Kasumi-1 (cell line): Measurements from ENCODE around the gene SLC26A11.
"Not testable (repeated sequence)": the region's sequence is repeated elsewhere in the genome, so short reads cannot be mapped to it uniquely, and the experiment has no call there.

Source experiments
- DNase-seq, 2 experiments: peaks; one replicate each; lab custom pipeline; 2025; lab: John Stamatoyannopoulos, UW

The SLC26A11 gene

GRCh38 chr17:80261159-80261894 lies 41.1 kb downstream of the SLC26A11 start:
- DNase-seq = peak; percentile 48 to 52

DNA sequence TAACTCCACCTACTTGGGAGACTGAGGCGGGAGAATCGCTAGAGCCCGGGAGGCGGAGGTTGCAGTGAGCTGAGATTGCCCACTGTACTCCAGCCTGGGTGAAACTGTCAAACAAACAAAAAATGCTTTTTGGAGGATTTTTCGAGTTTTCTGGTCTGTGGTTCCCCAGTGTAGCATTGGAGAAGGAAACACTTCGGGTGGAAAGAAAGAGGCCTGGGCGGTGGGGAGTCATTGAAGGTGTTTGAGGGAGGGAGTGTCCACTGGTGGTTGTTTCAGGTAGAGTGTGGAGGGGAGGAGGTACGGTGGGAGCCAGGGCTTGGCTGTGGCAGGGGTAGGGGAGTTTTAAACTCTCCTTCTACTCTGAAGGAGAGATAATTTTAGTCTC lies 41.7 kb downstream of the SLC26A11 start:
- no peak for DNase-seq

DNA sequence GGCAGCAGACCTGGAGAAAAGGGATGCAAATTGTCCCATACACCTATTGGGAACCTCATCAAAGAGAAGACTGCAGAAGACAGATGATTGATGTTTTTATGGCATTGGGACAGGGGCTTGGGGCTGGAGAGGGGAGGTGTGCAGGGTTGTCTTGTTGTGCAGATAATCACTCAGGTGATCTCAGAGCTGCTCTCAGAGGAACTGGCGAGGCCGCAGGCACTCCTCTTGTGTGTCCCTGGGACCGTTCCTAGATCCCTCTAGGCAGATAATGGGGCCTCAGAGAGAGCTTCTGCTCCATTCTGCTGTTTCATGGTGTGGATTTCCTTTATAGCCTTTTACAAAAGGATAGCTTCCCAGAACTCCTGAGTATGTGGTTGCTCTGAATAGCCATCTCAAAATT lies 42.1 kb downstream of the SLC26A11 start:
- no peak for DNase-seq

DNA sequence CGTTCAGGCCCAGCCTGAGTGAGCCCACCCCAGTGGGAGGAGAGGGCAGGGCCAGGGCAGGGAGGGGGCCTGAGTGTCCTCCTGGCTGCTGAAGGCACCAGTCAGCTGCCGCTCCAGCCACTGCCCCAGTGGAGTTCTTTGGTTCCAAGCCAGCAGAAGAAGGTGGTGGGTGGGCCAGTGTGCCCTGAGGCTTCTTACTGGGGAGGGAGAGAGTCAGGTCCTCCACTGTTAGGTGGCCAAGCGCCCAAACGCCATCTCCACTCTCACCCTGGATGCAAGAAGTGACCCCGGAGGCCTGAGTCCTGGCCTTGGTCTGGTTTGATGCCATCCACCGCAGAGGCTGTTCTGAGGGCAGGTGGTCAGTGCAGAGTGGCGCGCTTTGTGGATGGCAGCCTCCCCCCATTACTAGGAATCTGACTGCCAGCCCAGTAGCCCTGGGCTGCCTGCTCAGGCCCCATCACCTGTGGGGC lies 42.6 kb downstream of the SLC26A11 start:
- DNase-seq = no peak

GRCh38 chr17:80263253-80264204 lies 43.3 kb downstream of the SLC26A11 start:
- peak; percentile 80 to 81 for DNase-seq

GRCh38 chr17:80264205-80265075 lies 44.2 kb downstream of the SLC26A11 start:
- peak; percentile 69 to 77 for DNase-seq

DNA sequence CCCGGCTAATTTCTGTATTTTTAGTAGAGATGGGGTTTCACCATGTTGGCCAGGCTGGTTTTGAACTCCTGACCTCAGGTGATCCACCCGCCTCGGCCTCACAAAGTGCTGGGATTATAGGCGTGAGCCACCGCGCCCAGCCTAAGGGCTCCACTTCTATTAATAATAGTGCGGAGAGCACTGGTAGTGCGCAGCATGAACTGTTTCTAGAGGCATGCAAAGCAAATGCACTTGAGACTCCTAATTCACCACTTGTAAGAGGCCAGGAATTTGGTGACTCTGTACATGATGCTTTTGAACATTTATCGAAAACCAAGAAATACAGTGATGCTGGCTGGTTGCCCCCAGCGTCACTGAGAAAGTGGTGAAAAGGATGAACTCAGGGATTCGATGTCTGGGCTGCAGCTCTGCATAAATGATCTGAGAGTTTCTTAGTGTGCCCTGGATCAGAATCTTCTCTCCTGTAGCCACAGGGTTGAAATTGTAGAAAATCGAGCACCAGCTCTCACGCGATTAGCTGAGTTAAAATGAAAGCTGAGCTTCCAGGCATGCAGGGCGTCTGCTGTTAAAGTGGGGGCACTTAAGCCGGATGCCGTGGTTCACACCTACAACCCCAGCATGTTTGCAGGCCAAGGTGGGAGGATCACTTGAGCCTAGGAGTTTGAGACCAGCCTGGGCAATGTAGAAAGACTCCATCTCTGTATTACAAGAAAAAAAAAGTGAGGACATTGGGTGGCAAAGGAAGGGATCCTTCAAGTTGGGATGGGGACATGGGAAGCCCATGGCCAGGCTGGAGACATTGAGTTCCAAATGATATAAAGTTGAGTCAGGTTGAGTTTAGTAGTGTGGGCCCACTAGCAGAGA lies 45.2 kb downstream of the SLC26A11 start:
- DNase-seq = no peak

GRCh38 chr17:80267391-80267790 lies 47.2 kb downstream of the SLC26A11 start:
- DNase-seq = no peak

- no peak for DNase-seq
These were observed 48.2 kb downstream of the SLC26A11 start for GRCh38 chr17:80268427-80268826.

DNA sequence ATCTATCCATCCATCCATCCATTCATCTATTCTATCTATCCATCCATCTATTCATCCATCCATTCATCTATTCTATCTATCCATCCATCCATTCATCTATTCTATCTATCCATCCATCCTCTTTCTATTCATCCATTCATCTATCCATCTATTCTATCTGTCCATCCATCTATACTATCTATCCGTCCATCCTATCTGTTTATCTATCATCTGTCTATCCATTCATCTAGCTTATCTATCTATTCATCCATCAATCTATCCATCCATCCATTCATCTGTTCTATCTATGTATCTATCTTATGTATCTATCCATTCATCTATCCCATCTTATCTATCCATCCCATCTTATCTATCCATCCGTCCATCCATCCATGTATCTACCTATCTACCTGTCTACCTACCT lies 49.2 kb downstream of the SLC26A11 start:
- DNase-seq = no peak

DNA sequence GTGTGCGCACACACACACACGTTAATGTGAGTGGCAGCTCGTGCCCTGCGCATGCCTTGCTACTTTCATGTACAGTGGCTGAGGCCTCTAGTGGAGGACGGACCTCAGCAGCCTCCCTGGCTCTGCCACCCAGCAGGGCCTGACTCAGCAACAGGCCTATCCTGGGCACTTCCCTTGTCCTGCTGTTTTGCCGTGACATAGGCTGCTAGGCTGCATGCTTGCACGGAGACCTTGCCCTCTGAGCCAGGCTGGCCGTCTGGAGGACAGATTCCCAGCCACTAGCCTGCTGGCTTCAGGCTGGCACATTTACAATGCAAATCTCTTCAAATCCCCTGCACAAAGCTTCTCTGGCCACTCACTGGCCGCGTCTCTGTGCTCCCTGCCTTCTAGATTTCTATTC lies 49.9 kb downstream of the SLC26A11 start:
- DNase-seq = no peak

DNA sequence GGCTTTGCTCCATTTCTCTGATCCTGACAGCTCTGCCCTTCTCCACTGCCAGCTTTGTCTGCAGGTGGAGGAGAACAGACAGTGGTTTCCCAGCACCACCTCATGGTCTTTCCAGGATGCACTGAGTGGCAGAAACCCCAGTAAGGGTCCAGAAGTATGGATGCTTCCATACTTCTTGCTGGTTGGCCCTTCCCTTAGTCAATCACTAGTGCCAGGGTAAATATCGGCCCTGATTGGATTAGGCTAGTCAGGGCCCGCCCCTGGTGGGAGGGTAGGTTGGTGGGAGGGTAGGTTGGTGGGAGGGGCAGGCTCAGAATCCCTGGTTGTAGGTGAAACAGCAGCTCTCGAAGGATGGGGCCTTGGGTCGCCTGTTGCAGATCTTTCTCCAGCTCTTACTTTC lies 50.6 kb downstream of the SLC26A11 start:
- no peak for DNase-seq

DNA sequence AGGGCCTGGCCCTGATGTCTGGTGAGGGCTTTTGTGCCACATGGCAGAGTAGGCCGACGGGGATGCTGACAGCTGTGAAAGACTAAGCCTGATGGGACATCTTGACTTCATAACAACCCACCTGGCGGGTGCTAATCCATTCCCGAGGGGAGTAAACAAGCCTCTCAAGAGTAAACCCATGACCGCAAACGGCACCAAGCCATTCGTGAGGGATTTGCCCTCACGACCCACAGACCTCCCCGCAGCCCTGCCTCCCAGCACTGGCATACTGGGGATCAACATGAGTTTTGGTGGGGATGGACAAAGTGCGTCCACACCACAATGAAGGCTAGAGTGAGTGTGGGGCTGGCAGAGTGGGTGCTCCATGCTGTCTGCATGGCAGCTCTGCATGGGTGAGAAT lies 52.1 kb downstream of the SLC26A11 start:
- no peak for DNase-seq

GRCh38 chr17:80274331-80274730 lies 54.1 kb downstream of the SLC26A11 start:
- no peak for DNase-seq

DNA sequence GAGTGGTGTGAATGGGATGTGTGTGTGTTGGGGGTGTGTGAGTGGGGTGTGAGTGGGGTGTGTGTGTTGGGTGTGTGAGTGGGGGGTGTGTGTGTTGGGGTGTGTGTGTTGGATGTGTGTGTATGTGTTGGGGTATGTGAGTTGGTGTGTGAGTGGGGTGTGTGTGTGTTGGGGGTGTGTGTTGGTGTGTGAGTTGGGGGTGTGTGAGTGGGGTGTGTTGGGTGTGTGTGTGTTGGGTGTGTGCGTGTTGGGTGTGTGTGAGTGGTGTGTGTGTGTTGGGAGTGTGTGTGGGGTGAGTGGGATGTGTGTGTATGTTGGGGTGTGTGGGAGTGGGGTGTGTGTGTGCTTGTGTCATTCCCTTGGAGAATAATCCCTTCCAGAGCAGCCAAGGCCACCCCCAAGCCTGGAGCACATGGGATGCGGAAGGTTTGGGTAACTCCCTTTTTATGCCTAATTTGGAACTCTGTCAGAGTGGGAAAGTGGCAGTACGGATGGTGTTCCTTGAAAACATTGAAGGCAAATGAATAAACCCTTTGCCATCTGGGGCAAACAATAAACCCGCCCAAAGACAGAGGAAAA lies 54.7 kb downstream of the SLC26A11 start:
- no peak for DNase-seq

- DNase-seq = not testable (repeated sequence)
These were observed 55.6 kb downstream of the SLC26A11 start for GRCh38 chr17:80275857-80276256.

GRCh38 chr17:80277751-80278671 lies 57.8 kb downstream of the SLC26A11 start:
- DNase-seq = no peak

GRCh38 chr17:80279895-80280294 lies 59.7 kb downstream of the SLC26A11 start:
- no peak for DNase-seq

- no peak for DNase-seq
These were observed 61.3 kb downstream of the SLC26A11 start for GRCh38 chr17:80281516-80281915.
